CD14-positive monocyte (primary cell): ENCODE results near the gene TTYH3. TPM values are rescaled to one million over a fixed set of nuclear protein-coding genes. Genes with fewer than 3 reads are reported as not detected.
A peak's percentile ranks its signal among the peaks of the same experiment; 100 is the strongest.

Experiments
- DNase-seq, 3 donors: peaks; one replicate each; pipeline ENCODE4 v3.0.0-alpha.2; 2011 to 2022
- H2AFZ ChIP-seq: 2 replicates; pipeline ENCODE4 v1.6.0; 2012; ENCODE audit warnings: mild to moderate bottlenecking, low read depth, low read length, inconsistent platforms; ENCODE audit not compliant: insufficient read depth, poor library complexity, severe bottlenecking
- H3K27ac ChIP-seq, 2 donors: 1 replicate in 1 of 2; 2 replicates in 1 of 2; pipeline ENCODE4 v1.5.1; 2012 to 2013; ENCODE audit warnings: low read length in 2 of 2, control low read depth in 1 of 2, inconsistent platforms in 1 of 2, low read depth in 1 of 2, mild to moderate bottlenecking in 1 of 2
- H3K27me3 ChIP-seq, 2 donors: one replicate each; pipeline versions ENCODE4 v1.6.0 to v1.6.1; 2011 to 2013; ENCODE audit warnings: low read length in 2 of 2; ENCODE audit not compliant: control insufficient read depth in 2 of 2, insufficient read depth in 2 of 2
- H3K36me3 ChIP-seq, 2 donors: replicated peaks in 1 of 2; 1 replicate in 1 of 2; 2 replicates in 1 of 2; pipeline versions ENCODE4 v1.5.1 to v1.6.1; 2012 to 2013; ENCODE audit warnings: low read length in 2 of 2, control low read depth in 1 of 2, inconsistent platforms in 1 of 2, mild to moderate bottlenecking in 1 of 2; ENCODE audit not compliant: insufficient read depth in 2 of 2, control insufficient read depth in 1 of 2
- H3K4me1 ChIP-seq, 2 donors: 1 replicate in 1 of 2; 2 replicates in 1 of 2; pipeline versions ENCODE4 v1.5.1 to v1.6.1; 2012 to 2013; ENCODE audit warnings: low read length in 2 of 2, control low read depth in 1 of 2, inconsistent platforms in 1 of 2, mild to moderate bottlenecking in 1 of 2, moderate library complexity in 1 of 2; ENCODE audit not compliant: insufficient read depth in 2 of 2, control insufficient read depth in 1 of 2
- H3K4me2 ChIP-seq: replicated peaks from 2 replicates; pipeline ENCODE3; 2012; ENCODE audit warnings: low read length, moderate library complexity, mild to moderate bottlenecking; ENCODE audit not compliant: poor library complexity, severe bottlenecking; ENCODE audit errors: extremely low read depth
- H3K4me3 ChIP-seq, 3 experiments: fragments of 200-600 bp in 1 of 3; sonication (generic) in 1 of 3; replicated peaks in 1 of 3; 1 replicate in 2 of 3; 2 replicates in 1 of 3; pipeline ENCODE4 v1.5.1; 2011 to 2013; ENCODE audit warnings: low read length in 3 of 3, mild to moderate bottlenecking in 3 of 3, control low read depth in 2 of 3, low read depth in 2 of 3, inconsistent platforms in 1 of 3, moderate library complexity in 1 of 3
- H3K79me2 ChIP-seq: 2 replicates; pipeline ENCODE4 v1.6.0; 2012; ENCODE audit warnings: mild to moderate bottlenecking, control low read depth, inconsistent platforms, low read length, moderate library complexity; ENCODE audit not compliant: insufficient read depth
- H3K9ac ChIP-seq: 2 replicates; pipeline ENCODE4 v1.6.0; 2017; ENCODE audit warnings: low read length, mild to moderate bottlenecking; ENCODE audit not compliant: insufficient read depth, poor library complexity, severe bottlenecking
- H3K9me3 ChIP-seq, 2 donors: replicated peaks in 1 of 2; 1 replicate in 1 of 2; 2 replicates in 1 of 2; pipeline versions ENCODE4 v1.5.1 to v1.6.1; 2012 to 2013; ENCODE audit warnings: low read length in 2 of 2, control low read depth in 1 of 2; ENCODE audit not compliant: control insufficient read depth in 1 of 2, insufficient read depth in 1 of 2
- H4K20me1 ChIP-seq: 2 replicates; pipeline ENCODE4 v1.6.0; 2012; ENCODE audit warnings: mild to moderate bottlenecking, low read length, control low read depth, moderate library complexity; ENCODE audit not compliant: insufficient read depth
- H3K27ac Mint-ChIP-seq, 7 donors: one replicate each; pipeline ENCODE4 v1.8.0; 2020; ENCODE audit warnings: mild to moderate bottlenecking in 7 of 7, mixed read lengths in 7 of 7, moderate library complexity in 6 of 7, inconsistent platforms in 2 of 7
- H3K27me3 Mint-ChIP-seq, 3 donors: one replicate each; pipeline ENCODE4 v1.8.0; 2021 to 2022; ENCODE audit warnings: low read depth in 3 of 3, mild to moderate bottlenecking in 3 of 3, mixed read lengths in 3 of 3, moderate library complexity in 3 of 3, inconsistent platforms in 1 of 3
- H3K36me3 Mint-ChIP-seq, 2 donors: one replicate each; pipeline ENCODE4 v1.8.0; 2020; ENCODE audit warnings: mixed read lengths in 2 of 2, inconsistent platforms in 1 of 2, mild to moderate bottlenecking in 1 of 2
- H3K4me1 Mint-ChIP-seq: one replicate; pipeline ENCODE4 v1.8.0; 2020; ENCODE audit warnings: mild to moderate bottlenecking, mixed read lengths
- H3K4me3 Mint-ChIP-seq, 2 donors: one replicate each; pipeline ENCODE4 v1.8.0; 2020; ENCODE audit warnings: mild to moderate bottlenecking in 2 of 2, mixed read lengths in 2 of 2, moderate library complexity in 1 of 2
- H3K9me3 Mint-ChIP-seq, 7 donors: one replicate each; pipeline ENCODE4 v1.8.0; 2020 to 2022; ENCODE audit warnings: mixed read lengths in 7 of 7, mild to moderate bottlenecking in 6 of 7, moderate library complexity in 6 of 7, inconsistent platforms in 2 of 7
- WGBS: methylation state at CpG from one replicate; pipeline ENCODE4 v1.1.5; 2013; ENCODE audit warnings: missing lambda C conversion rate; ENCODE audit not compliant: insufficient coverage; 5-methylcytosine and 5-hydroxymethylcytosine counted together
- intact Hi-C, 2 donors: fragments of 100-400 bp; cut with micrococcal nuclease; formaldehyde crosslinking; loops; one replicate each; pipeline versions ENCODE4 v1.15.0 to v1.15.1; 2023
- polyA plus RNA-seq, 3 donors: library from polyadenylated mRNA; depleted of rRNA in 1 of 3; unstranded in 2 of 3; stranded (reverse) in 1 of 3; fragments of 300-500 nt in 2 of 3; fragments of >200 nt in 1 of 3; fragmentation: Illumina TruSeq in 2 of 3; gene quantifications; 1 replicate in 2 of 3; 2 replicates in 1 of 3; pipeline ENCODE4 v1.2.3, GENCODE V29; 2012 to 2021
- TF ChIP-seq, protein P1 (sequence below): fragments of 200-600 bp; IDR thresholded peaks from one replicate; pipeline ENCODE4 v1.8.0; 2022; ENCODE audit warnings: antibody characterized with exemption, mild to moderate bottlenecking

Gene TTYH3
- polyA plus RNA-seq, 3 donors, result 13.4 to 73.5 (median 17.4) TPM

DNA sequence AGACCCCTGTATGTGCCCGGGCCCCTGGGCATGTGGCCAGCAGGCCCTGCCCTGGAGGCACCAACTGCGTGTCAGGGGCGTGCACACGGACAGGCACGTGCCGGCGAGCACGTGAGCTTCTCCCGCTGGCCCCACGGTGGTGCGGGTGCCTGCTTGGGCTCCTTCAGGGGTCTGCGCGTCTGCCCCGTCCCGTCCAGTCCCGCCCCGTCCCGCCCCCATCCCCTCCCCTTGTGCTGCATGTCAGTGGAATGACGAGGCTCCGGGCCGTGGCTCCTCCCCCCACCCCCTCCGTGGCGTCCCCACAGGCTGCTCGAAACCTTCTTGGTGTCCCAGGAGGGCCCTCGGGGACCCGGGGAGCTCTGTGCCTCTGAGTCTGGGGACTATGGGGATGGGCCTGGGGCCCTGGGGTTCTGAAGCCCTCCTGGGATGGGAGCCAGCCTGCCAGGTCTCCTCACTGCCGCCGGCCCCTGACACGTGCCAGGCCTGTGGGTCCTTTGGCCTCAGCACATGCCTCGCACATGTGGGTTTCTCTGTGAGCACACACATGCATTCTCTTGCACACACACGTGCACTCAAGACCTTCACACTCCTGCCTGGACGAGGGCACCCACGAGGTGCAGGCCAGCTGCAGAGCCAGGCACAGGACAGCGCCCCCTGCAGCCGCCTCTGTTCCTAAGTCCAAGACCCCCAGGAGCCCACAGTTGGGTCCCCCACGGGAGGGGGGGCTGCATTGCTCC is 28.7 kb downstream of the TTYH3 start:
- Histone ChIP-seq H3K4me1 (peaks cover 0 to 5% of the 10 kb centered on the region in 2 donors), H3K4me3 (no peak overlapping the region), H3K79me2 (no peaks in the 10 kb centered on the region), H3K27ac (no peak overlapping the region), H4K20me1 (peaks cover 82% of the 10 kb centered on the region), H3K4me2 (no peak overlapping the region), H3K9ac (no peak overlapping the region), H2AFZ (no peak overlapping the region), H3K27me3 (no peaks in the 10 kb centered on the region), H3K36me3 (peaks cover 64 to 70% of the 10 kb centered on the region in 2 donors), H3K9me3 (no peaks in the 10 kb centered on the region)
- H3K27me3 Mint-ChIP-seq, result peaks cover 0 to 2% (median 2%) of the 10 kb centered on the region in 3 donors
- TF ChIP-seq, protein P1, sequence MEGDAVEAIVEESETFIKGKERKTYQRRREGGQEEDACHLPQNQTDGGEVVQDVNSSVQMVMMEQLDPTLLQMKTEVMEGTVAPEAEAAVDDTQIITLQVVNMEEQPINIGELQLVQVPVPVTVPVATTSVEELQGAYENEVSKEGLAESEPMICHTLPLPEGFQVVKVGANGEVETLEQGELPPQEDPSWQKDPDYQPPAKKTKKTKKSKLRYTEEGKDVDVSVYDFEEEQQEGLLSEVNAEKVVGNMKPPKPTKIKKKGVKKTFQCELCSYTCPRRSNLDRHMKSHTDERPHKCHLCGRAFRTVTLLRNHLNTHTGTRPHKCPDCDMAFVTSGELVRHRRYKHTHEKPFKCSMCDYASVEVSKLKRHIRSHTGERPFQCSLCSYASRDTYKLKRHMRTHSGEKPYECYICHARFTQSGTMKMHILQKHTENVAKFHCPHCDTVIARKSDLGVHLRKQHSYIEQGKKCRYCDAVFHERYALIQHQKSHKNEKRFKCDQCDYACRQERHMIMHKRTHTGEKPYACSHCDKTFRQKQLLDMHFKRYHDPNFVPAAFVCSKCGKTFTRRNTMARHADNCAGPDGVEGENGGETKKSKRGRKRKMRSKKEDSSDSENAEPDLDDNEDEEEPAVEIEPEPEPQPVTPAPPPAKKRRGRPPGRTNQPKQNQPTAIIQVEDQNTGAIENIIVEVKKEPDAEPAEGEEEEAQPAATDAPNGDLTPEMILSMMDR, result peak; percentile 54
- H3K36me3 Mint-ChIP-seq, result peaks cover 41 to 63% of the 10 kb centered on the region in 2 donors
- H3K4me3 Mint-ChIP-seq, result no peak overlapping the region
- peaks cover 7% of the 10 kb centered on the region for H3K4me1 Mint-ChIP-seq
- peaks cover 0 to 3% (median 0%) of the 10 kb centered on the region in 7 donors for H3K9me3 Mint-ChIP-seq
- H3K27ac Mint-ChIP-seq, result peak overlapping the region in 1 of 7 donors; percentile 73
- intact Hi-C loops, result no loop called here
- no peak for DNase-seq
- WGBS, result 93% methylated on average over 19 of the region's 36 CpGs

DNA sequence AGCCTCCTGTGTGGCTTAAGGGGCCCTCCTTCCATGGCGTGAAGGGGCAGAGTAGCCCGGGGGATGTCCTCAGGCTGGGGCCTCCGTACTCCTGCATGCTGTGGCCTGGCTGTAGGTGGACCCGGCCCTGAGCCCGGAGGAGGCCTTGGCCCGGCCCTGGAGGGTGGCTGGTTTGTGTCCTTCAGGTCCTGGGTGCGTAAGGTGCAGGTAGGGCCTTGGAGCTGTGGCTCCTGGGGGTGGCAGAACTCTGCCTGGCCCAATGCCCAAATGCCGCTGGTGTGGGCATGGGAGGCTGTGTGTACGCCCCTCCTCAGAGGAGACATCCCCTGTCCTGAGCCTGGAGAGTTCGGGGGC is 29.3 kb downstream of the TTYH3 start:
- Mint-ChIP-seq H3K27ac (no peak overlapping the region), H3K27me3 (peaks cover 0 to 2% (median 2%) of the 10 kb centered on the region in 3 donors)

More for the DNA sequence above, 29.3 kb downstream of the TTYH3 start:
- Histone ChIP-seq H3K9me3 (no peaks in the 10 kb centered on the region), H3K36me3 (peaks cover 58 to 64% of the 10 kb centered on the region in 2 donors), H3K27ac (no peak overlapping the region), H3K4me1 (peaks cover 0 to 5% of the 10 kb centered on the region in 2 donors), H2AFZ (no peak overlapping the region), H3K4me3 (no peak overlapping the region), H3K79me2 (no peaks in the 10 kb centered on the region), H3K4me2 (no peak overlapping the region), H3K9ac (no peak overlapping the region), H3K27me3 (no peaks in the 10 kb centered on the region), H4K20me1 (peaks cover 85% of the 10 kb centered on the region)
- intact Hi-C loops, result no loop called here
- Mint-ChIP-seq H3K4me1 (peaks cover 7% of the 10 kb centered on the region), H3K4me3 (no peak overlapping the region), H3K36me3 (peaks cover 38 to 59% of the 10 kb centered on the region in 2 donors), H3K9me3 (peaks cover 0 to 3% (median 0%) of the 10 kb centered on the region in 7 donors)
- TF ChIP-seq, protein P1, result peak; percentile 26
- no peak for DNase-seq
- 96% methylated on average over 8 of the region's 10 CpGs for WGBS
